GDM1 (cell line): ENCODE data around the gene NDRG3.

Experiments
- DNase-seq: peaks from one replicate; lab custom pipeline; 2025; lab: John Stamatoyannopoulos, UW

Gene NDRG3

GRCh38 chr20:36745927-36746659 is at the start of gene NDRG3:
Gene NDRG3, minus strand, starts transcription at chr20:36746090. Its CDS starts 24,355 bp downstream, at chr20:36721735.
- peak; percentile 87 for DNase-seq

- DNase-seq, result no peak
Measured at GRCh38 chr20:36794116-36794474, 48.2 kb upstream of the NDRG3 start.

- no peak for DNase-seq
Measured at GRCh38 chr20:36793294-36794115, 47.6 kb upstream of the NDRG3 start.

GRCh38 chr20:36792422-36792821 is 46.5 kb upstream of the NDRG3 start:
- DNase-seq, result no peak

- no peak for DNase-seq
Measured at GRCh38 chr20:36791862-36792261, 46.0 kb upstream of the NDRG3 start.

GRCh38 chr20:36786663-36787062 is 40.8 kb upstream of the NDRG3 start:
- no peak for DNase-seq

GRCh38 chr20:36786246-36786645 is 40.4 kb upstream of the NDRG3 start:
- no peak for DNase-seq

- no peak for DNase-seq
Measured at GRCh38 chr20:36785308-36785707, 39.4 kb upstream of the NDRG3 start.

GRCh38 chr20:36784900-36785299 is 39.0 kb upstream of the NDRG3 start:
- no peak for DNase-seq

- DNase-seq, result no peak
Measured at GRCh38 chr20:36784116-36784515, 38.2 kb upstream of the NDRG3 start.

- no peak for DNase-seq
Measured at GRCh38 chr20:36779656-36780025, 33.8 kb upstream of the NDRG3 start.

GRCh38 chr20:36778831-36779655 is 33.2 kb upstream of the NDRG3 start:
- no peak for DNase-seq

GRCh38 chr20:36777576-36777975 is 31.7 kb upstream of the NDRG3 start:
- no peak for DNase-seq

- DNase-seq, result no peak
Measured at GRCh38 chr20:36777167-36777566, 31.3 kb upstream of the NDRG3 start.

- no peak for DNase-seq
Measured at GRCh38 chr20:36775826-36776225, 29.9 kb upstream of the NDRG3 start.

GRCh38 chr20:36775196-36775595 is 29.3 kb upstream of the NDRG3 start:
- no peak for DNase-seq

GRCh38 chr20:36773597-36774390 is 27.9 kb upstream of the NDRG3 start, which contains the start of gene DSN1:
Gene DSN1, minus strand, starts transcription at chr20:36773763. Its CDS starts 2,305 bp downstream, at chr20:36771458.
- peak; percentile 97 for DNase-seq

- DNase-seq, result no peak
Measured at GRCh38 chr20:36773107-36773596, 27.3 kb upstream of the NDRG3 start.

- DNase-seq, result no peak
Measured at GRCh38 chr20:36770680-36771079, 24.8 kb upstream of the NDRG3 start.

GRCh38 chr20:36768768-36769430 is 23.0 kb upstream of the NDRG3 start:
- no peak for DNase-seq

- DNase-seq, result no peak
Measured at GRCh38 chr20:36761125-36761524, 15.2 kb upstream of the NDRG3 start.
